Dedifferentiated amniotic fluid mesenchymal stem cell (primary cell): Measurements from ENCODE around the gene LGALS7.
"Not testable (repeated sequence)": the region's sequence is repeated elsewhere in the genome, so short reads cannot be mapped to it uniquely, and the experiment has no call there.

Experiments
- DNase-seq: peaks from one replicate; pipeline ENCODE4 v3.0.0-alpha.2; 2016; ENCODE audit errors: extremely low spot score

Gene LGALS7

DNA sequence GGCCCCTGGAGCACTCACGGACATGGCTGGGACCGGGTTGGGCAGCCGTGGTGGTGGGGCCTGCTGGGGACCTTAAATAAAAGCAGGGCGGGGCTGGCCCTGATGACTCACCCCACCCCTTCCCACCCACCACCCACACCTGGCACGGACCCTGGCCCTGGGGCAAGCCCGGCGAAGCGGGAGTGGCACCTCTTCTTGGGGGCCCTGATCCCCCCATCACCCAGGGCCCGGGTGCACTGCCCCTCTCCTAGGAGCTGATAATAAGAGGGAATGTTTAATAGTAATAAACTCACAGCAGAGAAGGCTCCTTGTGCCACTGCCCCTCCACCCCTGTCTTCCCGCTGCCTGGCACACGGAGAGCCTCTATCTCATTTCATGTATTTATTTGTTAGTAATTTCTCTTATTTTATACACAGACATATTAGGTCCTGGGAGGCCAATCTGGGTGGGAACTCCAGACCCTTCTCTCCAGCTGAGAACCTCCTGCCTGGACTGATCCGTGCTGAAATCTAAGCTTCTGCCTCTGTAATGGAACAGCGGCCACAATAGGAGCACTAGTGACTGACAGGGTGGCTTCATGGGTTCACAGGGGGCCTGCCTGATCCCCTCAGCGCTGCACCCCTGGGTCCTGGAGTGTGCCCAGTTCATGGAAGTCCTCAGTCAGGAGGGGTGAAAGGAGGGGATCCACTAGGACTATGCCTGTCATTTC is at the start of gene LGALS7:
TSS of gene LGALS7 (minus strand) at position 49 of the 709 bp plus-strand sequence. CDS start at position 24, 25 bp downstream.
- DNase-seq = no peak

- DNase-seq = not testable (repeated sequence)
These were observed 48.0 kb upstream of the LGALS7 start for GRCh38 chr19:38821230-38821825.

GRCh38 chr19:38819231-38819920 is 46.1 kb upstream of the LGALS7 start:
- DNase-seq = no peak

GRCh38 chr19:38817081-38817480 is 43.8 kb upstream of the LGALS7 start:
- DNase-seq = no peak

- no peak for DNase-seq
These were observed 42.9 kb upstream of the LGALS7 start for GRCh38 chr19:38816131-38816750.

DNA sequence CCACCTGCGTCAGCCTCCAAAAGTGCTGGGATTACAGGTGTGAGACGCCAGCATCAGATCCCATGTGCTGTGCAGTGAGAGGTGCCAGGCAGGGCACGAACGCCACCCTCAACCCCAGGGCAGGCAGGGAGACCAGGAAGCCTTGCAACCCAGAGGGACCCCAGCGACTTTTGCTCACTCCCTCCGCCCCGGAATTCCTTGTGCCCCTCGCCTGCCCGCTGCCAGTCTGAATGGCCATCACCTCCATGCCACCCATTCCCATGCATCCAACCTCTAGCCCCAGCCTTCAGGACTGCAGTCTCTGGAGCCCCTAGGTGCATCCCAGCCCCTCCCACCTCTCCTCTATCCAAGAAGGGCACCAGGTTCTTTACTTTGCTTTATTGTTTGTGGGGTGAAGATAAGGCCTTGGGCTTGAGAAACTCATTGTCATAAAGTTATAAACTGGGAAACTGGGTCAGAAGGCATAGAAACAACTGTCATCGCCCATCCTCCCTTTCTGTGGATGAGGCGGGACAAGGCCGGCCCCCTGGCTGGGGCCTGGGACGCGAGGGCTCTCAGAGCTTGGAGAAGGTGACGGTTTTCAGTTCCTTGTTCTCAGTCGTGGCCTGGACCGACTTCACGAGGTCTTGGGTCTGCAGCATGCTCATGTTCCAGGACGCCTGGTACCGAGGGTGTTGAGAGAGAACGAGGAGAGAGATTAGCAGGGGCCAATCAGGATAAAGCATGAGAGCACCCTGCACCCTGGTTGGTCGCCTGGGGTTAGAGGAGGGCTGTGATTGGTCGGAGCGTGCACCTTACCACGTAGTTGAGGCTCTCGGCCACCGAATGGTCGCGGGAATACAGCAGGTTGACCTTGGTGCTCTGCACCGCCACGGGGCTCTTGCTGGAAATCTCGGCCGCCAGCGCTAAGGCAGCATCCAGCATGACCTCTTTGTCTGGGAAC is 42.0 kb upstream of the LGALS7 start:
- no peak for DNase-seq

- not testable (repeated sequence) for DNase-seq
These were observed 40.6 kb upstream of the LGALS7 start for GRCh38 chr19:38813932-38814331.

DNA sequence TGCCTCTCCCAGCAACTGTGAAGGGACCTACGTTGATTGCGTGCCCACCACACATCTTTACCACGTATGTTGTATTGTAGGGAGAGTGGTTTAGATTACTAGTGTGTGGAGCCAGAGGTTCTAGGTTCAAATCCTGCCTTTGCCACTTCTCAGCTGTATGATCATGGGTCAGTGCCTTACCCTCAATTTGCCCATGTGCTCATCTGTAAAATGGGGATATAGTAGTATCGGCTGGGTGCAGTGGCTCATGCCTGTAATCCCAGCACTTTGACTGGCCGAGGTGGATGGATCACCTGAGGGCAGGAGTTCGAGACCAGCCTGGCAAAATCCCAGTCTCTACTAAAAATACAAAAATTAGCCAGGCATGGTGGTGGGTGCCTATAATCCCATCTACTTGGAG is 40.0 kb upstream of the LGALS7 start:
- no peak for DNase-seq

DNA sequence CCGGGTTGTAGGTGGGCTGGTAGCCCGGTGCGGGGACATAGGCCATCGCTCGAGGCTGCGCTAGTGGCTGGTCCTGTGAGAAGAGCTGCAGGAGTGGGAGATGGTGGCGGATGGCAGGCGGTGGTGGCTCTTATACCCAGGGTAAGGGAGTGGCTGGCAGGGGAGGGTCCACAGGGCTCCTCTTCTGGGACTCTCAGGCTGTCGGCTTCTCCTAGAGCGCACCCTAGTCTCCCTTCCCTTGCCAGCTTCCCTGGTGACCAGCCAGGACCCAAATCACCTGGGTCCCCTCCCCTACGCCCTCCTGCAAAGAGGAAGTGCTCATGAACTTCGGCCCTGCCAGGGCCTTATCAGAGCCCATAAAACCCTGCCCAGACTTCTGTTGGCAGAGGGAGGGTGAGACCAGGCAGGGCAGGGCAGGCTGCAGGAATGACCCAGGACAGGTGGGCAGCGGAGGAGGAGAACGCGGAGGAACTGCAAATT is 39.6 kb upstream of the LGALS7 start, which contains the start of gene LGALS4:
TSS of gene LGALS4 (minus strand) at position 105 of the 480 bp plus-strand sequence. CDS start at position 46, 59 bp downstream.
- no peak for DNase-seq

DNA sequence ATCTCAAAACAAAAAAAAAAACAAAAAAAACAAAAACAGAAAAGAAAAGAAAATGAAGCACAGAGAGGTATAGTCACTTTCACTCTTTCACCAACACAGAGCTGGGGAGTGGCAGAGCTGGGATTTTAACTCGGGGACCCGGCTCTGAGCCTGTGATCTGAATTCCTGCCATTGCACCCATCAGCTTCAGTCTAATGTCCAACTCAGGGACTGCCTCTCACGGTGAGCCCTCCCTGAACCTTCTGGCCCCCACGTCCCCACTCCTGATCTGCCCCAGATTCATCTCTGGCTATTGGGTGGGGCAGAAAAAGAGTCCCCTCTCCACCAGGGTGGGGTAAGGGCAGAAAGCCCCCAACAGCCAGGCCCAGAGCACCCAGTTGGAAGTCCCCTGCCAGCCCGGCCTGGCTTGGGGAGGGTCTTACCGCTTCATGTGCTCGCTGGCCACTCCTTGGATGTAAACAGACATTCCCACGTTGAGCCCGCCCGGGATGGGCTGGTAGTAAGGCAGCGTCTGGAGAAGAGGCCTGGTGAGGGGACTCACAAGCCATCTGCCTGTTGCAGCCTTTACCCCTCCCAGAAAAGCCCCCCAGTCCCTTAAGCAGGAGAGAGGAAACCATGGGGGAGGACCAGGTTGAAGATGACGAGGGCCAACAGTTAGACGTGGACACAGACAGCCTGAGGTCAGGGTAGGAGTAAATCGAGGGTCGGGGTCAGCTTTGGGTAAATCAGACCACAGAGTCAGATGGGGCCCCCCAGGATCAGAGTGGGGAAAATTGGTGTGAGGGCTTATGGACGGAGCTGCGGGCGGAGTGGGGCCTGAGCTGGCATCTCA is 38.9 kb upstream of the LGALS7 start:
- DNase-seq = no peak

DNA sequence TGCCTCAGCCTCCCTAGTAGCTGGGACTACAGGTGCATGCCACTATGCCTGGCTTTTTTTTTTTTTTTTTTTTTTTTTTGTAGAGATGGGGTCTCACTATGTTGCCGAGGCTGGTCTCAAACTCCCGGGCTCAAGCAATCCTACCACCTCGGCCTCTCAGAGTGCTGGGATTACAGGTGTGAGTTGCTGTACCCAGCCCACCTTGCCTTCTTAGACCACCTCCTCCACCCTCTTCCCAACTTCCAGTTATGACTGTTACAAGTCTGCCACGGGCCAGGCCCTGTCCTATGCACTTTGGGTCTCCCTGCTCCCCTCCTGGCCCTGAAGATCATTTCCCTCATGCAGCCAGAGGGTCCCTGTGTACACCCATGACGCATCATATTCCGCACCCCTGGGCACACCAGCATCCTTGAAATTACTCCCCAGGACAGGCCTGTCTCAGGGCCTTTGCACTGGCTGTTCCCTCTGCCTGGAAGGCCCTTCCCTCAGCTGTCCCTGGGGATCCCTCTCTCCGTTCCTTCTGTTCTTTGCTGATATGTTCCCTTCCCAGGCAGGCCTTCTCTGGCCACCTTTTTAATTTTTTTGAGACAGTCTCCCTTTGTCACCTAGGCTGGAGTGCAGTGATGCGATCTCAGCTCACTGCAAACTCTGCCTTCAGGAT is 36.4 kb upstream of the LGALS7 start:
- DNase-seq = no peak

DNA sequence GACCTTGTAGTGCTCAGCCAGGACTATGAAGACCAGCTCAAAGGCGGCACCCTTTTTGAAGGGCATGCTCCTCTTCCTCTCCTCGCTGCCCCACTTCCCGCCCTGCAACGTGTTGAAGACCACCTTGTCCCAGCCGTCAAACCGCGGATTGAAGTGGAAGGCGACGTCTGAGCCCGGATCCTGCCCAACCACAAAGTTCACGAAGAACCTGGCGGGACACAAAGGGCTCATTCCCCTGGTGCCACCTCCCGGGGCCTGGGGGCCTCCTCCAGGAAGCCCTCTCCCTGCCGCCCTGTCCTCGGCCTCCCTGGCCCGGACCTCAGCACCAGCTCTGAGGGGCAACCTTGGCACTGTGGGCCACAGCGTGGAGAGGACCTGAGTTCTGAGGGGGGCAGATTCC is 35.4 kb upstream of the LGALS7 start:
- no peak for DNase-seq

GRCh38 chr19:38807374-38808098 is 34.2 kb upstream of the LGALS7 start:
- DNase-seq = not testable (repeated sequence)

- DNase-seq = no peak
These were observed 33.1 kb upstream of the LGALS7 start for GRCh38 chr19:38806371-38806770.

- DNase-seq = no peak
These were observed 31.9 kb upstream of the LGALS7 start for GRCh38 chr19:38805180-38805579.

GRCh38 chr19:38803543-38803942 is 30.2 kb upstream of the LGALS7 start:
- DNase-seq = no peak

DNA sequence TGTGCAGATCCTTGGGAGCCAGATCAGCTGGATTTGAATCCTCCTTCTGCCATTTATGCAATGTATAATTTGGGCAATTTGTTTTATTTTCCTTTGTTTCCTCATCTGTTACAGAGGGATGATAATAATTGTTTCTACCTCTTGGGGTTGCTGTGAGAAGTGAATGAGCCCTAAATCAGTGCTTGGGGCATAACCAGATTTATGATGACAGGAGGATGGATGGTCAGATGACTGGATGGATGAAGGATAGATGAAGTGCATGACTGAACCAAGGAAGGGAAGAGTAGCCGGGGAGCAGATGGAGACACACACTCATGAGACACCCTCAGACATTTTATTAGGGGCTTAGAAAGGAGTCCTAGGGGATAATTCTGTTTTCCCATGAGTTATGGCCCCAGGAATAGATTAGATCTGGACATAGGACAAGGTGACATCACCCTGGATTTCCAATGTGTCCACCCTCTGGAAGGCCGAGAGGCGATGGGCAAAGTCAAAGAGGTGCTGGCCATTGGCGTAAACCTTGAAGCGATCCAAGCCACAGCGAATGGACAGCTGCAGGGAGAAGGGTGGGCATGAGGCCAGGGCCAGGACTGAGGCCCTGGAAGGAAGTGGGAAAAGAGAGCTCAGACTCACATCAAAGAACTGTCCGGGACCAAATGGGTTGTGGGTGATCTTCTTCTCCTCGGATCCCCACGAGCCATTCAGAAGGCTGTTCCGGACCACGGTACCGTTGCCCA is 28.2 kb upstream of the LGALS7 start:
- no peak for DNase-seq
